Stimulated activated effector memory CD8-positive, alpha-beta T cell treated with anti-CD3 and anti-CD28 coated beads, Interleukin-12 subunit alpha, Interleukin-12 subunit beta, amount 100 ng/mL, for 72 hours (primary cell): ENCODE measurements around the gene CENPW.
A peak's percentile ranks its signal among the peaks of the same experiment; 100 is the strongest.

Experiments
- ATAC-seq: fragments of 150-1000 bp; cut with Tn5 transposase; 2 replicates; pipeline ENCODE4 v1.10.0; 2021
- DNase-seq, 2 donors: peaks; one replicate each; pipeline ENCODE4 v3.0.0; 2021 to 2022; ENCODE audit warnings: low spot score in 2 of 2
- H3K27ac Mint-ChIP-seq: one replicate; pipeline ENCODE4 v1.8.0; 2022; ENCODE audit warnings: mild to moderate bottlenecking, mixed read lengths
- H3K36me3 Mint-ChIP-seq: one replicate; pipeline ENCODE4 v1.8.0; 2022; ENCODE audit warnings: mild to moderate bottlenecking, mixed read lengths
- H3K4me1 Mint-ChIP-seq: one replicate; pipeline ENCODE4 v1.8.0; 2022; ENCODE audit warnings: mixed read lengths
- H3K4me3 Mint-ChIP-seq: one replicate; pipeline ENCODE4 v1.8.0; 2022; ENCODE audit warnings: mild to moderate bottlenecking, mixed read lengths
- H3K9me3 Mint-ChIP-seq: one replicate; pipeline ENCODE4 v1.8.0; 2022; ENCODE audit warnings: mixed read lengths

CENPW gene

DNA sequence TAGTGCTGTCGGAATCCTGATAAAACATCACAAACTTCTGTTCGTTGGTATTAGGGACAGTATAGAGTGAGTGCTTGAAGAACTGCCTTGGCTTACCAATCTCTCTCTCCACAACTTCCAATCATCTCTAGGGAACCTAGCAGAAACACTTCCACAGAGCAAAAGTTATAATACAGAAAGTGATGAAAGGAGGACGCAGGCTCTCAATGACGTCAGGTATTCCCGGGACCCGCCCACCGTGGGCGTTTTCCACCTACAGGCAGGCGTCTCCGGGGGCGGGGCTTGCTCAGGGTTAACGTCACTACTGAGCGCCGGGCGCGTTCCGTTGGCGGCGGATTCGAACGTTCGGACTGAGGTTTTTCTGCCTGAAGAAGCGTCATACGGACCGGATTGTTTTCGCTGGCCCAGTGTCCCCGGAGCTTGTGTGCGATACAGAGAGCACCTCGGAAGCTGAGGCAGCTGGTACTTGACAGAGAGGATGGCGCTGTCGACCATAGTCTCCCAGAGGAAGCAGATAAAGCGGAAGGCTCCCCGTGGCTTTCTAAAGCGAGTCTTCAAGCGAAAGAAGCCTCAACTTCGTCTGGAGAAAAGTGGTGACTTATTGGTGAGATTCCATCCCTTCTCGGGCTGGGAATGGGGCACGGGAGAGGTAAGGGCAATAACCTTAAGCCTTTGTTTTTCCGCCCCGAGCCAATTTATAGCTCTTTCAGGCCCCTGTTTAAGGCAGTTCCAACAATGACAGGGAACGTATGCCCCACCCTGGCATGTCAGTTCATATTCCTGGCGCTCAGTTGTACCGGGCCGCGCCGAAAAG, at the start of gene CENPW:
Gene CENPW (plus strand): TSS at position 320 of the 814 bp plus-strand sequence. CDS start 159 bp downstream, at position 479.
- Mint-ChIP-seq H3K4me1 (peaks cover 12% of the 10 kb centered on the region), H3K9me3 (no peaks in the 10 kb centered on the region), H3K27ac (no peak within 1 kb of the TSS), H3K4me3 (no peak within 1 kb of the TSS), H3K36me3 (no peaks in the 10 kb centered on the region)
- DNase-seq (peak; percentile 84 to 96), ATAC-seq (peak; percentile 92)

DNA sequence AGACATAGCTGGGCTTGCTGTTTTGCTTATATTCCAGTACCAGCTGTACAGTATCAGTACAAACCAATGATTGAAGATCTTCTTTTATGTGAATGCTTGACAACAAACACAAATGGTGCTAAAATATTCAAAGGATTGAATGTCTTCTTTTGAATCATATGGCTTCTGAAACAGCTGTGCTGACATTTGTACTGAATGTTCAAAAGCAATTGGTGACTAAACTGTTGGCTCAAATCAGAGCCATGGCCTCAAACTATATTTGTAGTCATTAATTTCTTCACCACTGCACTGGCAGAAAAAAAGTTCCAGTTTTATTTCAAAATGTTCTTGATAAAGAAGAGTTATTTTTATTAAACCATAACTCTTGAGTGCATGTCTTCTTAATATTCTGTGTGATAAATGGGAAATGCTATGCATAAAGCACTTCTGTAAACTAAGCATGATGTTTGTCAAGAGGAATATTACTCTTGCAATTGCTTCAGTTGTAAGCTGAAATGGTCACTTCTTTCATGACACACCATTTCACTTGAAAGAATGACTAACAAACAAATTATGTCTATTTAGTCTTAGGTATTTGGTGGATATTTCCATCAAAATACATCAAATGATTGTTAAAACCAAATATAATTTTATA, 45.9 kb upstream of the CENPW start:
- DNase-seq (no peak), ATAC-seq (no peak)
- H3K9me3 Mint-ChIP-seq = no peaks in the 10 kb centered on the region
- H3K4me1 Mint-ChIP-seq = no peaks in the 10 kb centered on the region
- no peaks in the 10 kb centered on the region for H3K36me3 Mint-ChIP-seq
- no peak overlapping the region for H3K4me3 Mint-ChIP-seq
- H3K27ac Mint-ChIP-seq = no peak overlapping the region

DNA sequence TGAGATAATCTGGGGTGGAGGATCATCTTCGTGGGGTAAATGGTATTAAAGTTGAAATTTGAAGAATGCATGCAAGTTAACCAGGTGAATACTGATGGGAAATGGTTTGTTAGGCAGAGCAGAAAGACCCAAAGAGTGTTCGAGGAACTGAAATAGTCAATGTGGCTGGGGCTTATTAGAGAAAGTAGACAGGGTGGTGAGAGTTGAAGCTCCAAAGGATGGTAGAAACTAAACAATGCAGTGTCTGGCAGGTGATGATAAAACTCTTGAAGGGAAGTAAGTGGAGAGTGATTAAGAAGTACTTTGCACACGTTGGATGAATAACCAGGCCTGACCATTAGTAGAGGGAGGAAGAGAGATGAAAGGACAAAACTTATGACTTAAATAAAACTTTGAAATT, 39.8 kb upstream of the CENPW start:
- Mint-ChIP-seq H3K4me1 (no peaks in the 10 kb centered on the region), H3K4me3 (no peak overlapping the region), H3K36me3 (no peaks in the 10 kb centered on the region), H3K27ac (no peak overlapping the region), H3K9me3 (no peaks in the 10 kb centered on the region)
- DNase-seq (no peak), ATAC-seq (no peak)

DNA sequence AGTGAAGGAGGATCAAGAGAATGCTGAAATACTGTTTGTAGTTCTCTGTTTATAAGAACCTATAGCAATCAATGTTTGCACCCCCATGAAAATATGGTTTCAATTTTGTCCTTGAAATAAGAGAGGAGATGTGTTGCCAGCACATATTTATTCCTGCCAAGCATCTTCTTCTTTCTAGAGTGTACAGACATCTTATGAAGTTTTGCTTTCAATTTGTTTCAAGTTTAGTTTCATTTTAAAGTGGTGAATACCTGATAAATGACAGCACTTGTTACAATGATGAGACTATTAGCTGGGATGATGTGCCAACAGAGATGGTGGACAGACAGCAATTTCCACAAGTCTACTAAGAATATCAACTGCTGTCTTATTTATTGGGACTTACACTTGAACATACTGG, 39.2 kb upstream of the CENPW start:
- no peak for DNase-seq
- no peaks in the 10 kb centered on the region for H3K9me3 Mint-ChIP-seq
- no peak for ATAC-seq
- no peak overlapping the region for H3K4me3 Mint-ChIP-seq
- no peaks in the 10 kb centered on the region for H3K4me1 Mint-ChIP-seq
- no peak overlapping the region for H3K27ac Mint-ChIP-seq
- H3K36me3 Mint-ChIP-seq = no peaks in the 10 kb centered on the region

DNA sequence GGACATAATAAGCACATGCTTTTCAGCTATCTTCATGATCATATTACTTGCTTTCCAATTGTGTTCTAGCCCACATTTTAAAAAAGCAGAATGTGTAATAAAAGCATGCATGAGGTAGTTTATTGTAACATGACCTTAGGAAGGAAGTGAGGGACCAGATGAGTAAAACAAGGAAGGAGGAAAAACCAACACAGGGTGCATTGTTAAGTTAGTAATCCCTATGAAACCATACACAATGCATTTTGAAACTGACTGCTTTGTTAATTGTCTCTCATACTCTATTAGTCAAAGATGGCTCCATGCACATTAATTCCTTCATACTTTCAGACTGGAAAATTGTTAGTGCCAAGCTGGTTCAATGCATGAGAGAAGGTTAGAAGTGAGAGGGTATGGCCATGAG, 37.7 kb upstream of the CENPW start:
- Mint-ChIP-seq H3K9me3 (no peaks in the 10 kb centered on the region), H3K4me1 (no peaks in the 10 kb centered on the region), H3K36me3 (no peaks in the 10 kb centered on the region), H3K27ac (no peak overlapping the region), H3K4me3 (no peak overlapping the region)
- DNase-seq (no peak), ATAC-seq (no peak)

DNA sequence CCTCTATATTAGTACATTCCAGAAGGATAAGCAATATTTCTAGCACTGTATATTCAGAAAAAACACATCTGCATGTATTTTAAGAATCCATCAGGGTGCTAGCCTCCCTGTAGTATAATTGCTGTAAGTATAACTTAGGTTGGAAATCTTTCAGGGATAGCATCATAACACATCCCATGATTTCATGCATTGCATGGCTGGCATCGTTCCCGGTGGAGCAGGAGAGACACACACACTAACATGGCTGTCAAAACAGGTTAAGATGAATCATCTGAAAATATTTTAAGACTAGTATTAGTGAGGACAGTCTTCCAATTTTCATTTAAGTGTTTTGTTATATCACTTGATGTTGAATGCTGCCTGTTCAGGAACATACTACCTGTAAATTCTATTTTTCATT, 32.1 kb upstream of the CENPW start:
- no peak for ATAC-seq
- Mint-ChIP-seq H3K9me3 (no peaks in the 10 kb centered on the region), H3K4me3 (no peak overlapping the region), H3K27ac (no peak overlapping the region), H3K4me1 (no peaks in the 10 kb centered on the region), H3K36me3 (no peaks in the 10 kb centered on the region)
- DNase-seq = no peak

DNA sequence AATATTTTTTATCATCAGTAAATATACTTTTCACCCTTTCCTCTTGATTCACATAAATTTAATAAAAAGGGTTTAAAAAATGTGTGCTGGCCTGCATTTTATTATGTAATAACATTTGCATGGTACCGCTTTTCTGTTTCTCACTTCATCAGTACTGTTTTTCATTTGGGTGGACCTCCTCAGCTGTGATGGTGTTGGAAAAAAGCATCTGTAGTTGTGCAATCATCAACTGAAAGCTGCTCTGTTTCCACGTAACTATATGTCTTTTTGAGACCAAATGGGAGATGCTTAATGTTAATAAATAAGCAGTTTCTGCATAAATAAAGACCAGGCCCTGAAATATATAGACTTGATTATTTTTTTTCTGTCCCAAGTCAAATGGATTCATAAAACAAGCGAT, 31.6 kb upstream of the CENPW start:
- no peaks in the 10 kb centered on the region for H3K4me1 Mint-ChIP-seq
- no peak overlapping the region for H3K27ac Mint-ChIP-seq
- DNase-seq (no peak), ATAC-seq (no peak)
- no peak overlapping the region for H3K4me3 Mint-ChIP-seq
- H3K9me3 Mint-ChIP-seq = no peaks in the 10 kb centered on the region
- no peaks in the 10 kb centered on the region for H3K36me3 Mint-ChIP-seq

DNA sequence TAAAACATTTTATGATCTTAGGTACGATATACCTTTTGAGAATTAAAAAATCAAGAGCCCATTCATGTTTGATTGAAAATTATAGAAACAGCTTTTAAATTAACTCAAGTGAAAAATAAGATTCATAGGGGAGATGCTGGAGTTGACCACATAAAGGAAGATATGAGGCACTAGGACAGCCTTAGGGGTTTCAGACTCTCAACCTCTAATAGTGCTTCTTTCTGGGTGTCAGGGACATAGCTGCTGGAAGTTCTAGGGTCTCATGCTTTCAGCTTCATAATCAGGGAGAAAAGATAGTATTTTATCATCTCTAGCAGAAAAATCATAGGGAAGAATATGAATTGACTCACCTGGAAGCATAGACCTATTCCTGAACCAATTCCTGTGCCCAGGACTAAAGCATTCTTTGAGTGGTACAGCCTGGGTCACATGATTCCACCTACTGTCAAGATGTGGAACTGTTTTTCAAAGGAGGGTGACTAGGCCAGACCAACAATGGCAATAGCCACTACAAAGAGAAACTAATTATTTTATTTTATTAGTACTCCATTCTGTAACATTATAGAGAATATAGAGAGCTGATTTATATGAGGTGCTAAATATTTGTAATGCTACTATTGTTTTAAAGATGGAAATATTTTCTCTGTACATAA, 27.8 kb upstream of the CENPW start:
- ATAC-seq (no peak), DNase-seq (no peak)
- H3K27ac Mint-ChIP-seq = no peak overlapping the region
- no peaks in the 10 kb centered on the region for H3K4me1 Mint-ChIP-seq
- H3K9me3 Mint-ChIP-seq = no peaks in the 10 kb centered on the region
- H3K4me3 Mint-ChIP-seq = no peak overlapping the region
- H3K36me3 Mint-ChIP-seq = no peaks in the 10 kb centered on the region

DNA sequence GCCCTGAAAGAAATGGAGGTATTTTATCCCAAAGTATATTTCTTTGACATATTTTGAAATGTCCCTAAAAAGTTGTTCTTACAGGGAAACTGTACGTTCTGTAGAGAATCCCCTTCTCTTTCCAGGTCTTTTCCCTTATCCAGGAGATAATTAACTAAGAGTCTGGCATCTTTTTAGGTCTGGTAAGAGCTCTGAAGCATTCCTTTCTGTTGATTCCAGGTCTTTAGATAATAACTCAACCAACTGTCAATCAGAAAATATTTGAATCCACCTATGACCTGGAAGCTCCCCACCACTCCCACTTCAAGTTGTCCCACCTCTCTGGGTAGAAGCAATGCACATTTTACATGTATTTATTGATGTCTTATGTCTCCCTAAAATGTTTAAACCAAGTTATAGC, 26.0 kb upstream of the CENPW start:
- Mint-ChIP-seq H3K4me1 (no peaks in the 10 kb centered on the region), H3K36me3 (no peaks in the 10 kb centered on the region), H3K4me3 (no peak overlapping the region), H3K9me3 (no peaks in the 10 kb centered on the region), H3K27ac (no peak overlapping the region)
- ATAC-seq (no peak), DNase-seq (no peak)

DNA sequence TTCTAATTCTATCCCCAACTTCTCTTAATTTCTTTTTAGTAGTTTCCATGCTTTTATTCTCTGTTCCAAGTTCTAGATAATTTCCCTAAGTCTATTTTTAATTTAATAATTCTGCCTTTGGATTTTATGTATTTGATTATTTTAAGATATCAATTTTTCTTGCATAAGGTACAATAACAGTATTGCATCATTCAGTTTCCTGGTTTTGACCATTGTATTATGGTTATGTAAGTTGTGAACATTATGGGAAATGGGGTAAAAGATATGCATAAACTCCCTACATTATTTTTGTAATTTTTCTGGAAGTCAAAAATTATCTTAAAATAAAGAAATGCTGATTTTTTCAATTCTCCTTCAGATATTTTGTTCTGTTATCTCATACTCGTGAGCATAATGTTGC, 21.1 kb upstream of the CENPW start:
- ATAC-seq = no peak

DNA sequence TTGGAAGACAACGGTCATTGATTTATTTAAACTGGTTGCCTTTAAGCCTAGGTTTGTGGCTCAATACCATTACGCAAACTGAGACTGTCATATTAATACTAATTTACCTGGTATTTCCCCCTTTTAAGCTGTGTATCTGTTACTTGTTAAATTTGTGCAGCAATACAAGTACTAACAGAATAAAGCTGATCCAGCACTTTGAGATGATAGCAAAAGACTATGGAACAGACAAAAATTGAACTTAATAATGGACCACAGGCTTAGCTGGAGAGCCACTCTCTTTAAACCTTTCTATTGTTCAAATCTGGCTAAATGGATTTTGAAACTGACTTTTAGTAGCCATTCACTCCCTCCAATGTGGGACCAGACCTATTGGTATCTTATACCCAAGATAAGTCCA, 6.2 kb upstream of the CENPW start:
- no peak for ATAC-seq
- Mint-ChIP-seq H3K27ac (no peak overlapping the region), H3K9me3 (no peaks in the 10 kb centered on the region), H3K4me3 (no peak overlapping the region), H3K36me3 (no peaks in the 10 kb centered on the region), H3K4me1 (no peaks in the 10 kb centered on the region)
- no peak for DNase-seq

More for the DNA sequence above, 21.1 kb upstream of the CENPW start:
- Mint-ChIP-seq H3K27ac (no peak overlapping the region), H3K9me3 (no peaks in the 10 kb centered on the region), H3K36me3 (no peaks in the 10 kb centered on the region), H3K4me3 (no peak overlapping the region), H3K4me1 (no peaks in the 10 kb centered on the region)
- DNase-seq = no peak

DNA sequence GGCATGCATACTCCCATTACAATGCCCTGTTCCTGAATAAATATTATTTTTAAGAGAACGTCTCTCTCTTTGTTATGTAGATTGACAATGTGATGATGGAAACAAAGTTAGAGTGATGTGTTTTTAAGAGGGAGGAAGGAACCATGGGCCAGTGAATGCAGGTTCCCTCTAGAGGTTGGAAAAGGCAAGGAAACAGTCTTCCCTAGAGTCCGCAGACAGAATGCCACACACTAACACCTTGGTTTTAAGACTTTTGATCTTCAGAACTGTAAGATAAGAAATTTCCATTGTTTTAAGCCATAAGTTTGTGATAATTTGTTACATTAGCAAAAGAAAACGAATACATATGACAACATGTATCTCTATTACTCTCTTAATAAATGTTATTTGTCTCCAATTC, 4.7 kb upstream of the CENPW start:
- ATAC-seq (no peak), DNase-seq (no peak)
- no peak overlapping the region for H3K4me3 Mint-ChIP-seq
- H3K36me3 Mint-ChIP-seq = no peaks in the 10 kb centered on the region
- H3K27ac Mint-ChIP-seq = no peak overlapping the region
- no peaks in the 10 kb centered on the region for H3K9me3 Mint-ChIP-seq
- H3K4me1 Mint-ChIP-seq = no peaks in the 10 kb centered on the region

DNA sequence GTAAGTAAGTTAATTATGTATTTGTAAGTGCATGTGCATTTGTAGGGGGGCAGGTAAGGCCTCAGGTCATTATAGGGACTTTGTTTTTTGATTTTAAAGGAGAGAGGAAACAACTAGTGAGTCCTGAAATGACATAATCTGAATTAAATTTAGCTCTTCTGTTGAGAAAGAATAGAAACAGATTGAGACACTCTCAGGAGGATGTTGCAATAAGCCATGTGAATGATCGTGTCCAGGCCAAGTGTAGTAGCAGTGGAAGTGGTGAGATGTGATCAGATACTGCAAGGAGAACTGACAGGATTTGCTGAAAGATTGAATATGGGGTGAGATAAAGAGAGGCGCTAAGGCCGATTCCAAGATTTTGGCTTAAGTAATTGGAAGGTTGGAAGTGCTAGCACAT, 2.6 kb upstream of the CENPW start:
- no peak overlapping the region for H3K4me3 Mint-ChIP-seq
- H3K36me3 Mint-ChIP-seq = no peaks in the 10 kb centered on the region
- H3K4me1 Mint-ChIP-seq = peaks cover 12% of the 10 kb centered on the region
- ATAC-seq (no peak), DNase-seq (no peak)
- H3K9me3 Mint-ChIP-seq = no peaks in the 10 kb centered on the region
- H3K27ac Mint-ChIP-seq = no peak overlapping the region

DNA sequence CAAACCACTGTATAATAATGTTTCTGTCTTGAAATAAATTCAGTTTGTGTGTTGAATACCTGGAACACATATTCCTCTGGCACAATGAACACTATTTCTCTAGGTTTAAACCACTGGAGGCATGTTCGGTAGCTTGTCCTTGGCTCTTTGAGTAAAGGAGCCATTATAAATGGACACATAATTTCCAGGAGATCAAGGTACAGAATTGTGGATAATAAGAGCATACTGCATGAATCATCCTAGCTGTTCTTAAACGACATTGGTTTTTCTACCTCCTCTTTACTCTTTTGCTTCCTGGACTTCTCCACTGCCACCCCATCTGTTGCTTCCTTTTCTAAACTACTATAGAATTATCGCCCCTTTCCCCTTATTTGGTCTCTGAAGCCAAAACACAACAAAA, 1.2 kb downstream of the CENPW start:
- Mint-ChIP-seq H3K36me3 (no peaks in the 10 kb centered on the region), H3K27ac (no peak overlapping the region), H3K4me1 (peaks cover 12% of the 10 kb centered on the region), H3K9me3 (no peaks in the 10 kb centered on the region), H3K4me3 (no peak overlapping the region)
- DNase-seq (no peak), ATAC-seq (no peak)

DNA sequence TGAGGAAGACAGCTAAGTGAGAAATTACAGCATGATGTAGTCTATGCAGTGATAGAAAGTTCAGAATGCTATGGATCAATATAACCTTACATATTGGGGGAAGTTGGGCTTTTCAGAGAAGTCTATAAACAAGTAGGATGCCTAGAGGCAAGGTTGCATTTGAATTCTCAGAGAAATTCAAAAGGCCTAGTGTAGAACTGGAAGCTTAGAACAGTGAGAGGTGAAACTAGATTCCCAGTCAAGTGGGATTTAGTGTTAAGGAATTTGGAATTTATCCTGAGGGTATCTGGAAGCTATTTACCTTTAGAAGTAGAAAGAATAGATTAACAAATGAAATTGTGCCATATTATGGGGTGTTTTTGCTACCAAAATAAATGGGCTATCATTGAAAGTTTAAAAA, 4.3 kb downstream of the CENPW start:
- ATAC-seq (no peak), DNase-seq (no peak)
- no peaks in the 10 kb centered on the region for H3K36me3 Mint-ChIP-seq
- no peak overlapping the region for H3K4me3 Mint-ChIP-seq
- no peaks in the 10 kb centered on the region for H3K9me3 Mint-ChIP-seq
- H3K27ac Mint-ChIP-seq = no peak overlapping the region
- peaks cover 12% of the 10 kb centered on the region for H3K4me1 Mint-ChIP-seq

DNA sequence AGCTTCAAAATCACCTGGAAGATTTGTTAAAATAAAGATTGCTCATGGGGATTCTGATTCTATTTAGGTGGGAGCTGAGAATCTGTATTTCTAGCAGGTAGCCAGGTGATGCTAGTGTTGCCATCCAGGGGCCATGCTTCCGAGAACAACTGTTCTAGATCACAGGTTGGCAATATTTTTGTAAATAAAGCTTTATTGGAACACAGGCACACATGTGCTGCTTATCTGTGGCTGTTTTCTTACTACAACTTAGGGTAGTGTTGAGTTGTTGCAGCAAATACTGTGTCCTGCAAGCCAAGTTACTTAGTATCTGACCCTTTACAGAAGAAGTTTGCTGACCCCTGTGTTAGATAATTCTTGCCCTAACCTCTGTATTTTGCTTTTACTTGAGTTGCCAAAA, 12.0 kb downstream of the CENPW start:
- no peaks in the 10 kb centered on the region for H3K9me3 Mint-ChIP-seq
- no peak overlapping the region for H3K27ac Mint-ChIP-seq
- H3K4me3 Mint-ChIP-seq = no peak overlapping the region
- no peaks in the 10 kb centered on the region for H3K36me3 Mint-ChIP-seq
- ATAC-seq (no peak), DNase-seq (no peak)
- H3K4me1 Mint-ChIP-seq = no peaks in the 10 kb centered on the region
